Measurements from ENCODE around the gene PLD6. TPM values are rescaled to one million over a fixed set of nuclear protein-coding genes. Genes with fewer than 3 reads are reported as not detected.

PLD6 gene
- total and polyA plus RNA-seq, 10 of the 15 experiments (the other 5 are each of a cell fraction or from before 2014, with no cell fraction given): 4.7 to 21.4 (median 12.0) TPM

- TF ChIP-seq, protein P1, sequence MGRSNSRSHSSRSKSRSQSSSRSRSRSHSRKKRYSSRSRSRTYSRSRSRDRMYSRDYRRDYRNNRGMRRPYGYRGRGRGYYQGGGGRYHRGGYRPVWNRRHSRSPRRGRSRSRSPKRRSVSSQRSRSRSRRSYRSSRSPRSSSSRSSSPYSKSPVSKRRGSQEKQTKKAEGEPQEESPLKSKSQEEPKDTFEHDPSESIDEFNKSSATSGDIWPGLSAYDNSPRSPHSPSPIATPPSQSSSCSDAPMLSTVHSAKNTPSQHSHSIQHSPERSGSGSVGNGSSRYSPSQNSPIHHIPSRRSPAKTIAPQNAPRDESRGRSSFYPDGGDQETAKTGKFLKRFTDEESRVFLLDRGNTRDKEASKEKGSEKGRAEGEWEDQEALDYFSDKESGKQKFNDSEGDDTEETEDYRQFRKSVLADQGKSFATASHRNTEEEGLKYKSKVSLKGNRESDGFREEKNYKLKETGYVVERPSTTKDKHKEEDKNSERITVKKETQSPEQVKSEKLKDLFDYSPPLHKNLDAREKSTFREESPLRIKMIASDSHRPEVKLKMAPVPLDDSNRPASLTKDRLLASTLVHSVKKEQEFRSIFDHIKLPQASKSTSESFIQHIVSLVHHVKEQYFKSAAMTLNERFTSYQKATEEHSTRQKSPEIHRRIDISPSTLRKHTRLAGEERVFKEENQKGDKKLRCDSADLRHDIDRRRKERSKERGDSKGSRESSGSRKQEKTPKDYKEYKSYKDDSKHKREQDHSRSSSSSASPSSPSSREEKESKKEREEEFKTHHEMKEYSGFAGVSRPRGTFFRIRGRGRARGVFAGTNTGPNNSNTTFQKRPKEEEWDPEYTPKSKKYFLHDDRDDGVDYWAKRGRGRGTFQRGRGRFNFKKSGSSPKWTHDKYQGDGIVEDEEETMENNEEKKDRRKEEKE (IDR thresholded peaks at IDR 0.05): no peak
- no peak for TF ChIP-seq IRF3 (IDR thresholded peaks at IDR 0.05)
- TF ChIP-seq SMC3 (IDR thresholded peaks at IDR 0.05; ENCODE audit: borderline replicate concordance, low read length): no peak
- no peak for TF ChIP-seq ETV6 (conservative IDR thresholded peaks at IDR 0.05 in 1 of 2, IDR thresholded peaks at IDR 0.05 in 1 of 2; ENCODE audit: borderline replicate concordance in 1 of 2, low read depth in 1 of 2)
These were observed 36.1 kb upstream of the PLD6 start (continued) for GRCh38 chr17:17242246-17242645.

- Histone ChIP-seq H3K27me3 (replicated peaks in 1 of 2; ENCODE audit: control insufficient read depth in 2 of 2, insufficient read depth in 2 of 2, low read length in 1 of 2) (no peaks in the 10 kb centered on the region), H3K9ac (ENCODE audit: control insufficient read depth, insufficient read depth, low read length) (no peak overlapping the region), H3K4me3 (no peak overlapping the region), H3K27ac (ENCODE audit: control insufficient read depth, insufficient read depth) (no peak overlapping the region), H3K36me3 (ENCODE audit: control insufficient read depth in 2 of 2, insufficient read depth in 2 of 2, low read length in 1 of 2) (peaks cover 0 to 4% of the 10 kb centered on the region in 2 experiments; a peak in 1 of 4 replicates), H3K79me2 (ENCODE audit: control insufficient read depth, insufficient read depth, low read length) (peaks cover 6% of the 10 kb centered on the region), H2AFZ (ENCODE audit: control insufficient read depth, low read depth, low read length) (no peak overlapping the region), H3K9me3 (replicated peaks; ENCODE audit: control insufficient read depth, insufficient read depth, low read length) (no peaks in the 10 kb centered on the region), H4K20me1 (ENCODE audit: control insufficient read depth, insufficient read depth) (no peaks in the 10 kb centered on the region), H3K4me2 (ENCODE audit: control insufficient read depth, insufficient read depth) (no peak overlapping the region), H3K4me1 (ENCODE audit: control insufficient read depth, insufficient read depth, low read length) (no peaks in the 10 kb centered on the region)
- DNase-seq (ENCODE audit: low read depth, low spot score) (no peak), FAIRE-seq (no peak), ATAC-seq (no peak)
- no TSS peak for BruUV-seq (replicated peaks)
- in situ Hi-C loops (cut with MboI) (no loop called here), intact Hi-C loops (cut with micrococcal nuclease; ENCODE audit: unreplicated experiment) (no loop called here)
- CTCF ChIA-PET: no interaction called here
- SMC1A ChIA-PET (ENCODE audit: uncharacterized antibody, unreplicated experiment): no interaction called here
- TF ChIP-seq IKZF2 (IDR thresholded peaks at IDR 0.05): no peak
- TF ChIP-seq YY1 (IDR thresholded peaks at IDR 0.05; ENCODE audit: low read depth, low read length): no peak
- TF ChIP-seq IKZF1 (conservative IDR thresholded peaks at IDR 0.05): no peak
- POLR2A ChIA-PET: no interaction called here
- WGBS (ENCODE audit: insufficient coverage, insufficient replicate concordance, low lambda C conversion rate, missing lambda C conversion rate): 73% methylated on average over 10 of the region's 10 CpGs
- RAD21 ChIA-PET (ENCODE audit: unreplicated experiment): no interaction called here
These were observed 35.5 kb upstream of the PLD6 start for GRCh38 chr17:17241656-17242055.

All from GM12878 (cell line).